NCI-H345 treated with DMSO at 0.1 percent for 48 hours (cell line): ENCODE results near the gene RABEP1.
"Not testable (repeated sequence)": the region's sequence is repeated elsewhere in the genome, so short reads cannot be mapped to it uniquely, and the experiment has no call there.

Experiments
- DNase-seq: peaks from one replicate; lab custom pipeline; 2025; ENCODE audit not compliant: unreplicated experiment; lab: John Stamatoyannopoulos, UW

RABEP1 gene

GRCh38 chr17:5419356-5419958, 137.4 kb downstream of the RABEP1 start, which contains the start of gene NUP88:
Gene NUP88, minus strand, starts transcription at chr17:5419662. Its CDS starts 12 bp downstream, at chr17:5419650.
- peak; percentile 92 for DNase-seq

GRCh38 chr17:5419959-5420653, 138.0 kb downstream of the RABEP1 start, which contains the start of gene RPAIN:
Gene RPAIN, plus strand, starts transcription at chr17:5420182. Its CDS starts 29 bp downstream, at chr17:5420211.
- DNase-seq = peak; percentile 91

GRCh38 chr17:5422505-5422904, 140.4 kb downstream of the RABEP1 start:
- no peak for DNase-seq

GRCh38 chr17:5424909-5425308, 142.8 kb downstream of the RABEP1 start:
- DNase-seq = no peak

- no peak for DNase-seq
Measured at GRCh38 chr17:5425826-5426225, 143.7 kb downstream of the RABEP1 start.

GRCh38 chr17:5429191-5429887, 147.3 kb downstream of the RABEP1 start:
- no peak for DNase-seq

- DNase-seq = no peak
Measured at GRCh38 chr17:5430413-5430999, 148.4 kb downstream of the RABEP1 start.

GRCh38 chr17:5431234-5431633, 149.2 kb downstream of the RABEP1 start:
- DNase-seq = not testable (repeated sequence)

GRCh38 chr17:5431949-5432556, 150.0 kb downstream of the RABEP1 start:
- no peak for DNase-seq

GRCh38 chr17:5434984-5435383, 152.9 kb downstream of the RABEP1 start:
- DNase-seq = no peak
